NCI-H2107 (cell line): ENCODE results near the gene TMEM225B.
"Not testable (repeated sequence)": the region's sequence is repeated elsewhere in the genome, so short reads cannot be mapped to it uniquely, and the experiment has no call there.

Experiments used
- DNase-seq: peaks from one replicate; lab custom pipeline; 2025; lab: John Stamatoyannopoulos, UW

Gene TMEM225B

GRCh38 chr7:99623702-99624447 is 25.8 kb downstream of the TMEM225B start:
- DNase-seq = no peak

GRCh38 chr7:99624484-99624883 is 26.4 kb downstream of the TMEM225B start:
- no peak for DNase-seq

- DNase-seq = no peak
These were observed 27.3 kb downstream of the TMEM225B start for GRCh38 chr7:99625321-99625720.

- DNase-seq = no peak
These were observed 27.9 kb downstream of the TMEM225B start for GRCh38 chr7:99625961-99626360.

- no peak for DNase-seq
These were observed 28.6 kb downstream of the TMEM225B start for GRCh38 chr7:99626661-99627060.

GRCh38 chr7:99627513-99627912 is 29.4 kb downstream of the TMEM225B start:
- no peak for DNase-seq

GRCh38 chr7:99628471-99629465 is 30.7 kb downstream of the TMEM225B start:
- no peak for DNase-seq

- no peak for DNase-seq
These were observed 31.6 kb downstream of the TMEM225B start for GRCh38 chr7:99629643-99630042.

- peak; percentile 12 for DNase-seq
These were observed 33.4 kb downstream of the TMEM225B start for GRCh38 chr7:99631295-99632109.

- not testable (repeated sequence) for DNase-seq
These were observed 39.3 kb downstream of the TMEM225B start for GRCh38 chr7:99637414-99637813.

GRCh38 chr7:99638731-99639130 is 40.7 kb downstream of the TMEM225B start:
- DNase-seq = no peak

GRCh38 chr7:99639267-99639666 is 41.2 kb downstream of the TMEM225B start:
- no peak for DNase-seq

GRCh38 chr7:99642027-99642426 is 44.0 kb downstream of the TMEM225B start:
- DNase-seq = no peak

GRCh38 chr7:99643464-99643863 is 45.4 kb downstream of the TMEM225B start:
- DNase-seq = no peak

GRCh38 chr7:99644431-99644830 is 46.4 kb downstream of the TMEM225B start:
- DNase-seq = no peak

GRCh38 chr7:99645590-99645989 is 47.5 kb downstream of the TMEM225B start:
- DNase-seq = no peak

GRCh38 chr7:99648843-99649242 is 50.8 kb downstream of the TMEM225B start:
- no peak for DNase-seq

GRCh38 chr7:99651290-99651689 is 53.2 kb downstream of the TMEM225B start:
- DNase-seq = no peak

- DNase-seq = no peak
These were observed 54.6 kb downstream of the TMEM225B start for GRCh38 chr7:99652671-99653070.

- DNase-seq = not testable (repeated sequence)
These were observed 55.2 kb downstream of the TMEM225B start for GRCh38 chr7:99653269-99653668.

GRCh38 chr7:99653754-99654153 is 55.7 kb downstream of the TMEM225B start:
- DNase-seq = no peak

- not testable (repeated sequence) for DNase-seq
These were observed 56.6 kb downstream of the TMEM225B start for GRCh38 chr7:99654626-99655025.
